Stomach smooth muscle (tissue), 2 donors: ENCODE results near the gene CNNM4.
"Not testable (repeated sequence)": the region's sequence is repeated elsewhere in the genome, so short reads cannot be mapped to it uniquely, and the experiment has no call there.

ENCODE experiments used
- H3K27ac ChIP-seq: one replicate; pipeline ENCODE4 v1.7.0; 2013; ENCODE audit warnings: mild to moderate bottlenecking, low read length, inconsistent platforms
- H3K27me3 ChIP-seq, 2 donors: one replicate each; pipeline ENCODE4 v1.7.0; 2013; ENCODE audit warnings: low read length in 2 of 2; ENCODE audit not compliant: insufficient read depth in 2 of 2, control insufficient read depth in 1 of 2
- H3K36me3 ChIP-seq, 2 donors: one replicate each; pipeline ENCODE4 v1.7.0; 2013; ENCODE audit warnings: low read length in 2 of 2; ENCODE audit not compliant: control insufficient read depth in 2 of 2, insufficient read depth in 2 of 2
- H3K4me1 ChIP-seq: one replicate; pipeline ENCODE4 v1.7.0; 2013; ENCODE audit warnings: low read length; ENCODE audit not compliant: control insufficient read depth, insufficient read depth
- H3K4me3 ChIP-seq, 2 donors: one replicate each; pipeline ENCODE4 v1.7.0; 2013; ENCODE audit warnings: low read length in 2 of 2
- H3K9ac ChIP-seq, 2 donors: one replicate each; pipeline ENCODE4 v1.7.0; 2013; ENCODE audit warnings: low read length in 2 of 2, mild to moderate bottlenecking in 1 of 2
- H3K9me3 ChIP-seq, 2 donors: one replicate each; pipeline ENCODE4 v1.7.0; 2013; ENCODE audit warnings: low read length in 2 of 2; ENCODE audit not compliant: control insufficient read depth in 2 of 2
- donor health status: healthy.
- donor health status: Pancreatic carcinoma.

The CNNM4 gene

DNA sequence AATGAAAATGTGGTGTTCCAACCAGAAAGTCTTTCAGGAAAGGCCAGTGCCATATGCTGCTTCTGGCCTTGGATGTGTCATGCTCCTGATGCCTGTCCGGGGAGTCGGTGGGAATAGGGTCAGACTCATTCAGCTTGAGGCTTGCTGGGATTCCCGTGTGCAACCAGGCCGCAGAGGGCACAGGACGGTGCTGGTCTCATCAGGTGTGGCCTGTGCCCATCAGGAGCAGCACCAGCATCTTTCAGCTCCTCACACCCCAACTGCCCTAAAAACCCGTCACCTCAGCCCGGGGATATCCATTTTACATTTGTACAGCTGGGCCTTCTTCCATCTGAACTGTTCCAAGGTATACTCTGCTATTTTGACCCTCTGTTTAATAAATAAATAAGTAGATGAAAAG, 42.0 kb downstream of the CNNM4 start:
- peaks cover 21 to 22% of the 10 kb centered on the region in 2 donors for H3K36me3 ChIP-seq
- no peak overlapping the region for H3K4me3 ChIP-seq
- H3K27ac ChIP-seq: no peak overlapping the region
- no peaks in the 10 kb centered on the region for H3K27me3 ChIP-seq
- no peak overlapping the region for H3K9ac ChIP-seq
- H3K9me3 ChIP-seq: no peaks in the 10 kb centered on the region
- H3K4me1 ChIP-seq: peaks cover 8% of the 10 kb centered on the region

DNA sequence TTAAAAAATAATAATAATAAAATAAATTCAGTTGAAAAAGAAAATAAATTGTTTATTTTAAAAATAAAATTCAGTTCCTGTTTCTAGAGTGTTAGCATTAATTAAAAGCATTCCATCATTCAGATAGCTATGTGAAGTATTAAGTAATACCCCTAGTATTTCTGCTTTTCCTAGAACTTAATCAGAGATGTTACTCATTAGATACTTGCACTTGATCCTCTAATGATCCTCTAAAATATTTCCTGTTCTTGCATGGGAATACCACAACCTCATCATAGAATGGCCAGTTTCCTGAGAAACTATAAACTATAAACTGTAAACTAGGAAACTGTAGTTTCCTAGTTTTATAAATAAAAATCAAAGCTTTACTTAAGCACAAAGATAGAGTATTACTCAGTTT, 44.3 kb downstream of the CNNM4 start:
- H3K27me3 ChIP-seq: no peaks in the 10 kb centered on the region
- peaks cover 9 to 10% of the 10 kb centered on the region in 2 donors for H3K36me3 ChIP-seq
- H3K9me3 ChIP-seq: no peaks in the 10 kb centered on the region
- H3K4me3 ChIP-seq: no peak overlapping the region
- H3K9ac ChIP-seq: no peak overlapping the region
- H3K4me1 ChIP-seq: peaks cover 8% of the 10 kb centered on the region
- H3K27ac ChIP-seq: no peak overlapping the region

DNA sequence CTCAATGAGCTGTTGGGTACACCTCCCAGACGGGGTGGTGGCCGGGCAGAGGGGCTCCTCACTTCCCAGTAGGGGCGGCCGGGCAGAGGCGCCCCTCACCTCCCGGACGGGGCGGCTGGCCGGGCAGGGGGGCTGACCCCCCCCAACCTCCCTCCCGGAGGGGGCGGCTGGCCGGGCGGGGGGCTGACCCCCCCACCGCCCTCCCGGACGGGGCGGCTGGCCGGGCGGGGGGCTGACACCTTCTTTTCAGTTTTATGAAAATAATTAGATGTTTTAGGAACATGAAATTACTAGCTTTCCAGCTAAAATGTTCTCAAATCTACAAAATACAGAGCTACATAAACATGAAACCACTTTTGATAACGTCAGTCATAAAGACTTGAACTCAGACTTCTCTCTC, 45.2 kb downstream of the CNNM4 start:
- H3K4me3 ChIP-seq, H3K4me1 ChIP-seq, H3K27ac ChIP-seq, H3K9me3 ChIP-seq, H3K27me3 ChIP-seq, H3K9ac ChIP-seq: not testable (repeated sequence)
- peaks cover 9 to 13% of the 10 kb centered on the region in 2 donors for H3K36me3 ChIP-seq

DNA sequence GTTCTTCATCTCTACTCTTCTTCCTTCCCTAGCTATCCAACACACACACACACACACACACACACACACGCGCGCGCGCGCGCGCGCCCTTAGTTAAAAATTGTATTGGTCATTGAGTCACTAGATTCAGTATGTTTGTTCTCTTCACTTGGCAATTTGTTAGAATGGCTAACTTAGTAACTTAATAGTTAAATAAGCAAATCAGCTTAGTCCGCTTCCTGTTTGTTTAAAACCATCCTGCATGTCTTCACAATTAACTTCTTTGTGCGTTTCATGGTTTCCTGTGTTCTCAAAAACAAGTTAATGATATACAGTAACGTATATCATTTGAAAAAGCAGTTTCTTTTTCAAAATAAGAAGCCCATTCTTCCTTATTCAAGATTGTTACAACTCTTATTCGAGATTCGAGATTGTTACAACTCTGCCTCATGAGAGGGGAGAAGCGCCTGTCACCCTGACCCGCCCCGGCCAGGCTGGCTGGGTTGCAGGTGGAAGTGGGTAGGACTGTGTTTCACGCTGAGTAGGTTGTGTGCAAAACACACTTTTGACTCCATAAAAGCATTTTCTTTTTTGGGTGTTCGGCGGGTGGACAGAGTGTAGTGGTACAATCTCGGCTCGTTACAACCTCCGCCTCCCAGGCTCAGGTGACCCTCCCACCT, 45.9 kb downstream of the CNNM4 start:
- no peaks in the 10 kb centered on the region for H3K27me3 ChIP-seq
- no peaks in the 10 kb centered on the region for H3K9me3 ChIP-seq
- H3K27ac ChIP-seq: no peak overlapping the region
- H3K4me3 ChIP-seq: no peak overlapping the region
- H3K36me3 ChIP-seq: peaks cover 9 to 11% of the 10 kb centered on the region in 2 donors
- H3K4me1 ChIP-seq: no peaks in the 10 kb centered on the region
- H3K9ac ChIP-seq: no peak overlapping the region

DNA sequence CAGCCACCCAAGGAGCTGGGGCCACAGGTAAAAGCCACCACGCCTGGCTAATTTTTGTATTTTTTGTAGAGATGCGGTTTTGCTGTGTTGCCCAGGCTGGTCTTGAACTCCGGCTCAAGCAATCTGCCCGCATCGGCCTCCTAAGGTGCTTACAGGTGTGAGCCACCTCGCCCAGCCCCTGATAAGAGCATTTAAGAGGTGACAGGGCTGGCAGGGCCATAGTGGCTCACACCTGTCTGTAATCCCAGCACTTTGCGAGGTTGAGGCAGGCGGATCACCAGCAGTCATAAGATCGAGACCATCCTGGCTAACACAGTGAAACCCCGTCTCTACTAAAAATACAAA, 46.4 kb downstream of the CNNM4 start:
- Histone ChIP-seq H3K4me3 (no peak overlapping the region), H3K4me1 (peaks cover 4% of the 10 kb centered on the region), H3K36me3 (peaks cover 6 to 9% of the 10 kb centered on the region in 2 donors), H3K27me3 (no peaks in the 10 kb centered on the region), H3K27ac (no peak overlapping the region), H3K9me3 (no peaks in the 10 kb centered on the region), H3K9ac (no peak overlapping the region)

DNA sequence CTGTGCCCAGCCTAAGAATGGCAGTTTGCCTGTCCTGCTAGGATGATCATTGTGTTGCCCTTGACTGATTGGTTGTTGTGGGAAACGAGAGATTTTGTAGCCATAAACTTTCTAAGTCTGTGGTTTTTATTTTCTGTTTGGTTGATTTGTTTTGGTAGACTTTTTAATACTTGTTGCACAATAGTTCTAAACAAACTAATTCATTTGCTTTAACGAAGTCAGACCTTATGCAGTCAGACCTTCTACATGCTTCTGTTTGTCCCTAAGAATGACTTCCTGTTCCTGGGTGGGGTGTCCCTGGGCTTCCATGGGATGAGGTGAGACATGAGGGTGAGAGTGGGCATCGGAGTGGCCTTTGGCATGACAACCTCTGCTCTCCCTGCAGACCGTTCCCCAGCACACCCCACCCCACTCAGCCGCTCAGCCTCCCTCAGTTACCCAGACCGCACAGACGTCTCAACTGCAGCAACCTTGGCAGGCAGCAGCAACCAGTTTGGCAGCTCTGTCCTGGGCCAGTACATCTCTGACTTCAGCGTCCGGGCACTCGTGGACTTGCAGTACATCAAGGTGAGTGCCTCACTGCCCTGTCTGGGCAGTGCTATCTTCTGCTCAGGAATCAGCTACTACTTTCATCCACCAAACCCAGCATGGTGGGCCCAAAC, 47.6 kb downstream of the CNNM4 start:
- Histone ChIP-seq H3K4me3 (no peak overlapping the region), H3K9ac (no peak overlapping the region), H3K4me1 (peaks cover 7% of the 10 kb centered on the region), H3K9me3 (no peaks in the 10 kb centered on the region), H3K27me3 (no peaks in the 10 kb centered on the region), H3K36me3 (peaks cover 3 to 5% of the 10 kb centered on the region in 2 donors), H3K27ac (no peak overlapping the region)

DNA sequence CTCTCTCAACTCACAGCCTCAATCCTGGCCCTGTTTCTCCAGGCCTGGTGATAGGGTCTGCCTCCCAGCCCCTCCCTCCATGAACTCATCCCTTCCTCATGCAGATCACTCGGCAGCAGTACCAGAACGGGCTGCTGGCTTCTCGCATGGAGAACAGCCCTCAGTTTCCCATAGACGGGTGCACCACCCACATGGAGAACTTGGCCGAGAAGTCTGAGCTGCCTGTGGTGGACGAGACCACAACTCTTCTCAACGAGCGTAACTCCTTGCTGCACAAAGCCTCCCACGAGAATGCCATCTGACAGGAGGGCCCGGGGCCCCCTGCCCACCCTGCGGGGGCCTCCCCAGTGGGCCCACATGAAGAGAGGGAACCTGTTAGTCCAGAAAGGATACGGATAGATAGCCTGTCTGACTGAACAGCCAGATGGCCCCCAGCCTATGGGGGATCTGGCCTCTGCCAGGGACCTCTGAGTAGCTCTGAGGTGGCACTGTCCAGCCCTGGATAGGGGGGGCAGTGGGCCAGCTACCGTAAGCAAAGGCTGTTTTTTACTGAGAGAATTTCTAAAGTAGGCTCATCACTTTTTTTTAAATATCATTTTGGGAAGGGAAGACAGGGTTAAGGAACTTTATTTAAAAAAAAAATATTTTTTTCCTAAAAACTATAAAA, 48.6 kb downstream of the CNNM4 start:
- Histone ChIP-seq H3K36me3 (peaks cover 3 to 5% of the 10 kb centered on the region in 2 donors), H3K4me1 (peaks cover 7% of the 10 kb centered on the region), H3K27me3 (no peaks in the 10 kb centered on the region), H3K27ac (no peak overlapping the region), H3K4me3 (no peak overlapping the region), H3K9ac (no peak overlapping the region), H3K9me3 (no peaks in the 10 kb centered on the region)

DNA sequence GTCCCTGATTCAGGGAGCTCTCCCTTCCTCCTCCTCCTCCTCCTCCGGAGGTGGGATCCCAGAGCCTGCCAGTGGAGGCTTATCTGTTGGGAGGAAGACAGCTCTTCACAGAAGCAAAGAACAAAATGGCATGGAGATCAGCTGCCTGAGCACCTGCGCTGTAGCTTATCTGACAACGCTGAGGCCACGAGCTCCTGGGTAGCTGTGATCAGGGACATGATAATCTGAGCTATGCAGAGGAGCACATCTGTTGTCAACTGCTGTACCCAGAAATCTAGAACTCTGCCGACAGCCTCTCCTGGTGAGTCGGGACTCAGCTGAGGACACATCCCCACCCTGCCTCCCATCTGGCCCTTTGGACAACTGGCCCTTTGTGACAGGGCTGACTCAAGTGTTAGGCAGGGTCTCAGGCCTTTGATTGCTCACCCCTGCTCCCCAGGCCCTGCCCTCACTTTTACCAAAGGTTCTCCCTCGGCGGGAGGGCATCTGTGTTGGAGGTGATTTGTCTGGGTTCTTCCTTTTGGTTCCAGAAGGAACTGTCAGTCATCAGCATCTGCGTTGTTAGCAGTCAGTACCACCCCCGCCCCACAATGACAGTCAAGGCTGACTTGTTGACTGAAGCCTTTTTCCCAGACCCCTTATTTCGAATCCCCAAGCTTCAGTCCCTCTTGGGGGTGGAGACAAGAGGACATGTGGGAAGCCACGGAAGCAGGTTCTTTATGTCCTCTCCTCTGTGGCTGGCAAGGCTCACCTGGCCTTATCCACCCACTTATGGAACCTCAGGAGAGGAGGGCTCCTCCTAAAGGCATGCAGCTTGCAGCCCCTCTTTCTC, 49.5 kb downstream of the CNNM4 start:
- H3K9me3 ChIP-seq: no peaks in the 10 kb centered on the region
- H3K27me3 ChIP-seq: no peaks in the 10 kb centered on the region
- H3K27ac ChIP-seq: no peak overlapping the region
- peaks cover 7% of the 10 kb centered on the region for H3K4me1 ChIP-seq
- H3K4me3 ChIP-seq: no peak overlapping the region
- H3K36me3 ChIP-seq: peaks cover 3 to 5% of the 10 kb centered on the region in 2 donors
- no peak overlapping the region for H3K9ac ChIP-seq

DNA sequence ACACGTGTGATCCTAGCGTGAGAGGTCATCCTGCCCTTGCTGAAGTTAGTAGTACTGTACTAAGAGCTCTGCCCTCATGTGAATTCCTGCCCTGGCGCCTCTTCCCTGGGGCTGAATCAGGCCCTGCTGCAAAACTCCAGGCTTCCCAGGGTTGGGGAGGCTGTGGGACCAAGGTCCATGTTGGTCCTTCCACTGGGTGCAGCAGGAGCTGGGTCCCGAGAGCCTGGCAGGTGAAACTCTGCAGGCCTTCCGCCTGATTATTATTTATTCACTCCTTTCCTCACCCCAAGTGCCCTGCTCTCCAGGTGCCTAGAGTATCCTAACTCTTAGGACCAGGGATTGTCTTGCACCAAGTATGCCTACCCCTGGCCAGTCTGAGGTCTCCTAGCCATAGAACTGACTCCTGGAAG, 50.1 kb downstream of the CNNM4 start:
- Histone ChIP-seq H3K27me3 (no peaks in the 10 kb centered on the region), H3K9me3 (no peaks in the 10 kb centered on the region), H3K9ac (no peak overlapping the region), H3K4me1 (peaks cover 7% of the 10 kb centered on the region), H3K36me3 (peaks cover 3 to 5% of the 10 kb centered on the region in 2 donors), H3K27ac (no peak overlapping the region), H3K4me3 (no peak overlapping the region)

DNA sequence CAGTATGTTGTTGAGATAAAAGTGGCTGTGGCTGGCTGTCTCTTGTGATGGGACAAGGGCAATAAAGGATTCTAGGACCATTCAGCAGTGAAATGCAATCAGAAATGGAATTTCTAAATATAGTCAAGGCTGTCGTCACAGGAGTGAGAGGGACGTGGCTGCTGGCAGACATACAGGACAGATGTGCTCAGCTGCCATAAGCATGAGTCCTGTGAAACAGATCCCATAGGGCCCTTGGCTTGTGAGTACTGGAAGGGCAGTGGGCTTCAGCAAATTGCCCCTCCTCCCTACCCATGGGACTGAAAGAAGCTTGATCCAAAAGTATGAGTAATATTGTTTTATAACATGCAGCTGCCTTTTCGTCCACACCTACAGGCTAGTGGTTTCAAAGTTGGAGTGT, 51.2 kb downstream of the CNNM4 start:
- Histone ChIP-seq H3K27ac (no peak overlapping the region), H3K9me3 (no peaks in the 10 kb centered on the region), H3K9ac (no peak overlapping the region), H3K36me3 (peaks cover 3 to 5% of the 10 kb centered on the region in 2 donors), H3K4me3 (no peak overlapping the region), H3K4me1 (peaks cover 8% of the 10 kb centered on the region), H3K27me3 (no peaks in the 10 kb centered on the region)
